Right renal cortex interstitium (tissue), 3 donors: ENCODE measurements around the gene TUBA4A. TPM values are rescaled to one million over a fixed set of nuclear protein-coding genes. Genes with fewer than 3 reads are reported as not detected.
"Not testable (repeated sequence)": the region's sequence is repeated elsewhere in the genome, so short reads cannot be mapped to it uniquely, and the experiment has no call there.

ENCODE experiments used
- DNase-seq, 3 donors: peaks; one replicate each; pipeline ENCODE4 v3.0.0-alpha.2; 2013; ENCODE audit warnings: low read depth in 3 of 3, low spot score in 2 of 3
- polyA plus RNA-seq, 3 donors: library from polyadenylated mRNA; unstranded; fragments of 120-200 nt; gene quantifications; one replicate each; pipeline ENCODE4 v1.2.1, GENCODE V29; 2013; ENCODE audit not compliant: insufficient read length in 3 of 3

Gene TUBA4A
- polyA plus RNA-seq, 3 donors, result 32.6 to 45.4 (median 35.7) TPM

- no peak for DNase-seq
Observed at GRCh38 chr2:219269362-219270054, 15.8 kb upstream of the TUBA4A start.

- DNase-seq, result no peak
Observed at GRCh38 chr2:219268294-219268693, 14.6 kb upstream of the TUBA4A start.

- DNase-seq, result no peak
Observed at GRCh38 chr2:219266886-219267285, 13.2 kb upstream of the TUBA4A start.

GRCh38 chr2:219266232-219266631, 12.5 kb upstream of the TUBA4A start:
- DNase-seq, result no peak

- DNase-seq, result no peak
Observed at GRCh38 chr2:219261024-219261855, 7.5 kb upstream of the TUBA4A start.

GRCh38 chr2:219258942-219259341, 5.2 kb upstream of the TUBA4A start:
- not testable (repeated sequence) for DNase-seq

- DNase-seq, result no peak
Observed at GRCh38 chr2:219254590-219255201, 978 bp upstream of the TUBA4A start.

- DNase-seq, result no peak
Observed at GRCh38 chr2:219252900-219253752, 592 bp downstream of the TUBA4A start, which contains the start of gene TUBA4B. Gene TUBA4B, plus strand, starts transcription at chr2:219253243. Its CDS starts 165 bp downstream, at chr2:219253408.

GRCh38 chr2:219252570-219252899, 1.2 kb downstream of the TUBA4A start:
- DNase-seq, result no peak

- DNase-seq, result no peak
Observed at GRCh38 chr2:219252084-219252483, 1.6 kb downstream of the TUBA4A start.

- no peak for DNase-seq
Observed at GRCh38 chr2:219251656-219252055, 2.1 kb downstream of the TUBA4A start.

GRCh38 chr2:219250049-219250781, 3.5 kb downstream of the TUBA4A start:
- no peak for DNase-seq

GRCh38 chr2:219249203-219249980, 4.3 kb downstream of the TUBA4A start:
- no peak for DNase-seq

- no peak for DNase-seq
Observed at GRCh38 chr2:219248845-219249202, 4.9 kb downstream of the TUBA4A start.

GRCh38 chr2:219247678-219248642, 5.8 kb downstream of the TUBA4A start:
- no peak for DNase-seq

GRCh38 chr2:219246559-219246958, 7.2 kb downstream of the TUBA4A start:
- DNase-seq, result no peak

- DNase-seq, result no peak
Observed at GRCh38 chr2:219245899-219246230, 7.9 kb downstream of the TUBA4A start.

- peak; percentile 88 to 91 (median 90) for DNase-seq
Observed at GRCh38 chr2:219245148-219245898, 8.4 kb downstream of the TUBA4A start, which contains the start of the genes GLB1L and STK16. Gene GLB1L, minus strand, starts transcription at chr2:219245444. Its CDS starts 1,871 bp downstream, at chr2:219243573. Gene STK16, plus strand, starts transcription at chr2:219245479. Its CDS starts 521 bp downstream, at chr2:219246000.
